Smooth muscle cell (in vitro differentiated cells): ENCODE measurements around the gene ZBTB34. TPM values are rescaled to one million over a fixed set of nuclear protein-coding genes. Genes with fewer than 3 reads are reported as not detected.

Experiments used
- DNase-seq: peaks from one replicate; lab custom pipeline; 2025; ENCODE audit not compliant: unreplicated experiment; lab: John Stamatoyannopoulos, UW
- H2AFZ ChIP-seq: fragments of 200-600 bp; sonication (generic); 2 replicates; pipeline ENCODE4 v1.6.0; 2016; ENCODE audit warnings: antibody characterized with exemption, low read depth, mild to moderate bottlenecking
- H3F3A ChIP-seq: fragments of 200-600 bp; sonication (generic); 2 replicates; pipeline ENCODE4 v1.6.0; 2017; ENCODE audit warnings: antibody characterized with exemption, low read depth
- H3K27ac ChIP-seq: fragments of 200-600 bp; sonication (generic); 2 replicates; pipeline ENCODE4 v1.5.1; 2016; ENCODE audit warnings: low read depth, mild to moderate bottlenecking
- H3K27me3 ChIP-seq: fragments of 200-600 bp; sonication (generic); 2 replicates; pipeline ENCODE4 v1.6.1; 2016; ENCODE audit warnings: low read depth, mild to moderate bottlenecking
- H3K36me3 ChIP-seq: fragments of 200-600 bp; sonication (generic); 2 replicates; pipeline ENCODE4 v1.5.1; 2016; ENCODE audit warnings: low read depth
- H3K4me1 ChIP-seq: fragments of 200-600 bp; sonication (generic); 2 replicates; pipeline ENCODE4 v1.5.1; 2016; ENCODE audit warnings: low read depth
- H3K4me2 ChIP-seq: fragments of 200-600 bp; sonication (generic); 2 replicates; pipeline ENCODE4 v1.6.0; 2016; ENCODE audit warnings: mild to moderate bottlenecking
- H3K4me3 ChIP-seq: fragments of 200-600 bp; sonication (generic); 2 replicates; pipeline ENCODE4 v1.5.1; 2016; ENCODE audit warnings: mild to moderate bottlenecking
- H3K79me2 ChIP-seq: fragments of 200-600 bp; sonication (generic); 2 replicates; pipeline ENCODE4 v1.6.0; 2016; ENCODE audit warnings: low read depth, mild to moderate bottlenecking
- H3K9ac ChIP-seq: fragments of 200-600 bp; sonication (generic); 2 replicates; pipeline ENCODE4 v1.6.0; 2016; ENCODE audit warnings: low read depth
- H3K9me3 ChIP-seq: fragments of 200-600 bp; sonication (generic); replicated peaks from 2 replicates; pipeline ENCODE4 v1.5.1; 2016; ENCODE audit warnings: low read depth
- H4K20me1 ChIP-seq: fragments of 200-600 bp; sonication (generic); 2 replicates; pipeline ENCODE4 v1.6.0; 2016; ENCODE audit warnings: low read depth
- CTCF ChIP-seq: fragments of 200-600 bp; sonication (generic); IDR thresholded peaks from 2 replicates; pipeline ENCODE4 v1.5.1; 2017; ENCODE audit warnings: borderline replicate concordance, mild to moderate bottlenecking, antibody characterized with exemption; ENCODE audit not compliant: insufficient read depth, poor library complexity, severe bottlenecking
- WGBS: methylation state at CpG from one replicate; pipeline ENCODE4 v1.1.7; 2016; ENCODE audit warnings: low lambda C conversion rate; 5-methylcytosine and 5-hydroxymethylcytosine counted together
- polyA plus RNA-seq: library from polyadenylated mRNA; unstranded; fragments of >200 nt; fragmentation: Nextera tagmentation; extraction: Ambion mirVana; gene quantifications from 2 replicates; pipeline ENCODE4 v1.2.1, GENCODE V29; 2016
- total RNA-seq: library from RNA; depleted of rRNA; stranded (reverse); fragments of >200 nt; gene quantifications from 2 replicates; pipeline ENCODE4 v1.2.3, GENCODE V29; 2014

ZBTB34 gene
- total and polyA plus RNA-seq, 2 experiments from 2014 or later = 6.3 to 17.8 TPM

GRCh38 chr9:126907058-126907457 lies 46.6 kb downstream of the ZBTB34 start:
- Histone ChIP-seq H3K9me3 (no peaks in the 10 kb centered on the region), H3K9ac (no peak overlapping the region), H3K79me2 (no peaks in the 10 kb centered on the region), H3K4me1 (no peaks in the 10 kb centered on the region), H4K20me1 (no peaks in the 10 kb centered on the region), H3K27me3 (peaks cover 4% of the 10 kb centered on the region), H3F3A (no peaks in the 10 kb centered on the region), H2AFZ (no peak overlapping the region), H3K4me2 (no peak overlapping the region), H3K4me3 (no peak overlapping the region), H3K36me3 (no peaks in the 10 kb centered on the region), H3K27ac (no peak overlapping the region)
- no peak for DNase-seq
- TF ChIP-seq CTCF = no peak
- WGBS = 68% methylated on average over 2 of the region's 2 CpGs

- WGBS = under 1% methylated on average over 68 of the region's 105 CpGs
- H3K4me1 ChIP-seq = no peaks in the 10 kb centered on the region
Measured at GRCh38 chr9:126914458-126915280, 54.2 kb downstream of the ZBTB34 start, which contains the start of gene RALGPS1. TSS of gene RALGPS1 (plus strand) at chr9:126914782. CDS start at chr9:126962290, 47,508 bp downstream.

GRCh38 chr9:126915281-126915816 lies 54.9 kb downstream of the ZBTB34 start:
- Histone ChIP-seq H2AFZ (no peak overlapping the region), H3K36me3 (no peaks in the 10 kb centered on the region), H3K4me2 (peak overlapping the region; percentile 74), H3K9ac (no peak overlapping the region), H3K27ac (no peak overlapping the region), H3F3A (no peaks in the 10 kb centered on the region), H3K27me3 (peaks cover 35% of the 10 kb centered on the region), H3K9me3 (no peaks in the 10 kb centered on the region), H4K20me1 (no peaks in the 10 kb centered on the region), H3K4me3 (peak overlapping the region; percentile 60), H3K4me1 (no peaks in the 10 kb centered on the region), H3K79me2 (no peaks in the 10 kb centered on the region)
- WGBS = 8% methylated on average over 19 of the region's 43 CpGs
- TF ChIP-seq CTCF = no peak
- no peak for DNase-seq

More at GRCh38 chr9:126914458-126915280, 54.2 kb downstream of the ZBTB34 start, which contains the start of gene RALGPS1:
- Histone ChIP-seq H3K9me3 (no peaks in the 10 kb centered on the region), H3K27ac (no peak within 1 kb of the TSS), H3K79me2 (no peaks in the 10 kb centered on the region), H3K4me2 (peak within 1 kb of the TSS; percentile 82), H3K27me3 (peaks cover 35% of the 10 kb centered on the region), H3K9ac (no peak within 1 kb of the TSS), H2AFZ (no peak within 1 kb of the TSS), H4K20me1 (no peaks in the 10 kb centered on the region), H3F3A (no peaks in the 10 kb centered on the region), H3K4me3 (peak within 1 kb of the TSS; percentile 60), H3K36me3 (no peaks in the 10 kb centered on the region)
- no peak for TF ChIP-seq CTCF
- DNase-seq = peak; percentile 80
